GM12891 (cell line): ENCODE data around the gene CHIT1.
"Not testable (repeated sequence)": the region's sequence is repeated elsewhere in the genome, so short reads cannot be mapped to it uniquely, and the experiment has no call there.

ENCODE experiments used
- POLR2A ChIP-seq: IDR thresholded peaks from 2 replicates; pipeline ENCODE4 v1.6.1; 2011; ENCODE audit warnings: low read depth, low read length, control low read depth
- POLR2AphosphoS5 ChIP-seq: IDR thresholded peaks from 2 replicates; pipeline ENCODE4 v1.6.1; 2011; ENCODE audit warnings: low read depth, low read length, control low read depth
- SPI1 ChIP-seq: IDR thresholded peaks from 2 replicates; pipeline ENCODE4 v1.6.1; 2011; ENCODE audit warnings: low read depth, low read length, control low read depth
- TAF1 ChIP-seq: IDR thresholded peaks from 2 replicates; pipeline ENCODE4 v1.6.1; 2011; ENCODE audit warnings: low read depth, low read length, control low read depth

DNA sequence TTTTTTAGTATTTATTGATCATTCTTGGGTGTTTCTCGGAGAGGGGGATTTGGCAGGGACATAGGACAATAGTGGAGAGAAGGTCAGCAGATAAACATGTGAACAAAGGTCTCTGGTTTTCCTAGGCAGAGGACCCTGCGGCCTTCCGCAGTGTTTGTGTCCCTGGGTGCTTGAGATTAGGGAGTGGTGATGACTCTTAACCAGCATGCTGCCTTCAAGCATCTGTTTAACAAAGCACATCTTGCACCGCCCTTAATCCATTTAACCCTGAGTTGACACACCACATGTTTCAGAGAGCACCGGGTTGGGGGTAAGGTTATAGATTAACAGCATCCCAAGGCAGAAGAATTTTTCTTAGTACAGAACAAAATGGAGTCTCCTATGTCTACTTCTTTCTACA lies 36.7 kb upstream of the CHIT1 start:
- not testable (repeated sequence) for TF ChIP-seq POLR2A, POLR2AphosphoS5, TAF1, SPI1
